K562 (cell line): Measurements from ENCODE around the gene KCTD19. TPM values are rescaled to one million over a fixed set of nuclear protein-coding genes. Genes with fewer than 3 reads are reported as not detected.
A peak's percentile ranks its signal among the peaks of the same experiment; 100 is the strongest.

Experiments used
- ATAC-seq: fragments of 200-7000 bp; cut with Tn5 transposase; 3 replicates; pipeline ENCODE4 v1.9.1; 2020; ENCODE audit warnings: moderate library complexity
- BruUV-seq: library from RNA; stranded (reverse); fragments of 400-500 nt; replicated peaks from 2 replicates; lab custom pipeline; 2021; lab: Mats Ljungman, UMichigan
- CTCF ChIA-PET: fragments of 300-600 bp; formaldehyde crosslinking; extraction: SDS; loops from one replicate; lab custom pipeline; 2021; ENCODE audit warnings: low intra/inter-chr PET ratio; lab: Yijun Ruan, JAX
- POLR2A ChIA-PET: fragments of 300-600, 350-650 bp; sonication (Branson Sonifier 250); formaldehyde crosslinking; extraction: SDS; loops from one replicate; lab custom pipeline; 2021; ENCODE audit warnings: antibody characterized with exemption, inconsistent platforms; lab: Yijun Ruan, JAX
- DNase-seq, 4 experiments: peaks; one replicate each; pipeline versions ENCODE4 v3.0.0 to v3.0.0-alpha.2; 2011 to 2018; ENCODE audit warnings: low spot score in 3 of 4, mixed read lengths in 3 of 4; ENCODE audit errors: extremely low read depth in 1 of 4
- FAIRE-seq: peaks from 2 replicates; lab custom pipeline; 2011; peaks lifted over from hg19 to GRCh38; lab: Jason Lieb, UNC
- H2AFZ ChIP-seq: 2 replicates; pipeline ENCODE4 v1.6.0; 2011; ENCODE audit warnings: low read depth, low read length, control low read depth, inconsistent platforms
- H3K27ac ChIP-seq: fragments of 200-600 bp; 3 replicates; pipeline ENCODE4 v1.8.0; 2011; ENCODE audit warnings: low read depth, mild to moderate bottlenecking, control low read depth, inconsistent platforms, low read length, moderate library complexity, mixed read lengths; ENCODE audit errors: extremely low read depth
- H3K27me3 ChIP-seq, 2 experiments: fragments of 300-600 bp in 1 of 2; 2 replicates in 1 of 2; 3 replicates in 1 of 2; pipeline versions ENCODE4 v1.6.0 to v1.8.0; 2011; ENCODE audit warnings: inconsistent platforms in 2 of 2, low read length in 2 of 2, mild to moderate bottlenecking in 1 of 2, mixed read lengths in 1 of 2, moderate library complexity in 1 of 2; ENCODE audit not compliant: control insufficient read depth in 2 of 2, insufficient read depth in 2 of 2
- H3K36me3 ChIP-seq: fragments of 300-600 bp; 3 replicates; pipeline ENCODE4 v1.8.0; 2011; ENCODE audit warnings: mild to moderate bottlenecking, low read length, inconsistent platforms; ENCODE audit not compliant: control insufficient read depth, insufficient read depth
- H3K4me1 ChIP-seq, 2 experiments: fragments of 200-600 bp in 1 of 2; replicated peaks in 1 of 2; 2 replicates in 1 of 2; 3 replicates in 1 of 2; pipeline versions ENCODE4 v1.5.1 to v1.8.0; 2011; ENCODE audit warnings: inconsistent platforms in 2 of 2, low read length in 2 of 2, mild to moderate bottlenecking in 1 of 2, mixed read lengths in 1 of 2, moderate library complexity in 1 of 2; ENCODE audit not compliant: control insufficient read depth in 2 of 2, insufficient read depth in 2 of 2
- H3K4me2 ChIP-seq: 2 replicates; pipeline ENCODE4 v1.6.1; 2011; ENCODE audit warnings: low read length, control low read depth, inconsistent platforms, mixed read lengths; ENCODE audit not compliant: insufficient read depth
- H3K4me3 ChIP-seq: fragments of 200-600 bp; sonication (generic), shearing (Covaris generic); 2 replicates; pipeline ENCODE4 v1.5.1; 2016; ENCODE audit warnings: control low read depth, inconsistent platforms
- H3K79me2 ChIP-seq: fragments of 200-600 bp; 3 replicates; pipeline ENCODE4 v1.8.0; 2011; ENCODE audit warnings: low read length, inconsistent platforms; ENCODE audit not compliant: control insufficient read depth, insufficient read depth
- H3K9ac ChIP-seq, 2 experiments: 2 replicates each; pipeline versions ENCODE4 v1.6.0 to v1.6.1; 2011; ENCODE audit warnings: low read depth in 2 of 2, low read length in 2 of 2, control low read depth in 1 of 2, inconsistent platforms in 1 of 2, mild to moderate bottlenecking in 1 of 2, mixed read lengths in 1 of 2; ENCODE audit not compliant: insufficient read depth in 1 of 2
- H3K9me1 ChIP-seq: one replicate; pipeline ENCODE4 v1.6.0; 2011; ENCODE audit warnings: inconsistent platforms, mild to moderate bottlenecking, low read length, moderate library complexity; ENCODE audit not compliant: control insufficient read depth, insufficient read depth
- H3K9me3 ChIP-seq: replicated peaks from 2 replicates; pipeline ENCODE4 v1.5.1; 2011; ENCODE audit warnings: low read depth, low read length, inconsistent platforms; ENCODE audit not compliant: control insufficient read depth, insufficient read depth
- H4K20me1 ChIP-seq: replicated peaks from 2 replicates; pipeline ENCODE4 v1.6.1; 2011; ENCODE audit warnings: low read length, inconsistent platforms, mixed read lengths; ENCODE audit not compliant: control insufficient read depth, insufficient read depth
- CREB5 ChIP-seq: fragments of 250-450 bp; sonication (Bioruptor Pico); IDR thresholded peaks from 2 replicates; pipeline ENCODE4 v1.5.0; 2020; ENCODE audit warnings: mild to moderate bottlenecking
- DEAF1 ChIP-seq: fragments of 450-650 bp; formaldehyde crosslinking; IDR thresholded peaks from 2 replicates; pipeline ENCODE4 v1.4.0; 2020; ENCODE audit warnings: mild to moderate bottlenecking, moderate library complexity
- FIP1L1 ChIP-seq: fragments of 200-400 bp; formaldehyde crosslinking; IDR thresholded peaks from 2 replicates; pipeline ENCODE4 v1.6.1; 2018; ENCODE audit warnings: mild to moderate bottlenecking, low read depth, low read length; ENCODE audit not compliant: poor library complexity, severe bottlenecking
- HDAC3 ChIP-seq: fragments of 450-650 bp; IDR thresholded peaks from 2 replicates; pipeline ENCODE4 v1.6.1; 2018; ENCODE audit warnings: borderline replicate concordance, mild to moderate bottlenecking, moderate library complexity; ENCODE audit not compliant: partially characterized antibody
- NFIX ChIP-seq: fragments of 250-450 bp; sonication (Bioruptor Pico); IDR thresholded peaks from 2 replicates; pipeline ENCODE4 v1.4.0; 2020; ENCODE audit warnings: low read depth, mild to moderate bottlenecking, moderate library complexity
- PHF21A ChIP-seq: fragments of 450-650 bp; IDR thresholded peaks from 2 replicates; pipeline ENCODE4 v1.6.1; 2017; ENCODE audit warnings: low read depth, borderline replicate concordance
- POLR2B ChIP-seq: fragments of 450-650 bp; IDR thresholded peaks from 2 replicates; pipeline ENCODE4 v1.6.1; 2018; ENCODE audit warnings: low read depth; ENCODE audit not compliant: partially characterized antibody
- RBM17 ChIP-seq: fragments of 200-400 bp; formaldehyde crosslinking; IDR thresholded peaks from 2 replicates; pipeline ENCODE4 v1.6.1; 2017; ENCODE audit warnings: low read depth, mild to moderate bottlenecking, low read length, borderline replicate concordance
- RBM34 ChIP-seq: fragments of 200-400 bp; formaldehyde crosslinking; IDR thresholded peaks from 2 replicates; pipeline ENCODE4 v1.6.1; 2018; ENCODE audit warnings: low read length, borderline replicate concordance; ENCODE audit not compliant: insufficient read depth
- SMAD4 ChIP-seq: fragments of 250-450 bp; sonication (Bioruptor Pico); conservative IDR thresholded peaks from 2 replicates; pipeline ENCODE4 v1.8.0; 2021; ENCODE audit warnings: inconsistent platforms, mild to moderate bottlenecking, moderate library complexity
- SNAPC5 ChIP-seq: fragments of 250-450 bp; sonication (Bioruptor Pico); IDR thresholded peaks from 2 replicates; pipeline ENCODE4 v1.8.0; 2021; ENCODE audit warnings: moderate library complexity, mild to moderate bottlenecking, inconsistent platforms
- YBX1 ChIP-seq: fragments of 450-650 bp; IDR thresholded peaks from 2 replicates; pipeline ENCODE4 v1.7.1; 2016; ENCODE audit warnings: mild to moderate bottlenecking
- ZNF134 ChIP-seq: fragments of 250-450 bp; sonication (Bioruptor Pico); conservative IDR thresholded peaks from 2 replicates; pipeline ENCODE4 v1.4.0; 2020
- ZNF354B ChIP-seq: fragments of 250-450 bp; sonication (Bioruptor Pico); IDR thresholded peaks from 2 replicates; pipeline ENCODE4 v1.4.0; 2020
- ZNF444 ChIP-seq: fragments of 250-450 bp; sonication (Bioruptor Pico); IDR thresholded peaks from 2 replicates; pipeline ENCODE4 v1.4.0; 2020; ENCODE audit warnings: mild to moderate bottlenecking, moderate library complexity
- WGBS: fragments of 100-300 bp; shearing (Covaris generic); methylation state at CpG from one replicate; pipeline ENCODE4 v1.1.6; 2016; ENCODE audit warnings: low coverage, mixed read lengths; ENCODE audit not compliant: insufficient coverage; ENCODE audit errors: missing lambda C conversion rate; 5-methylcytosine and 5-hydroxymethylcytosine counted together
- in situ Hi-C: fragments of 300-500 bp; cut with MboI; formaldehyde crosslinking; loops from 4 replicates; pipeline ENCODE4 v1.15.0; 2018; ENCODE audit warnings: inconsistent platforms, mixed read lengths
- intact Hi-C: fragments of 100-400 bp; cut with micrococcal nuclease; formaldehyde crosslinking; loops from 2 replicates; pipeline ENCODE4 v1.14.2; 2022
- polyA plus RNA-seq, 8 experiments: library from polyadenylated mRNA; depleted of rRNA in 4 of 8; stranded (reverse) in 5 of 8; unstranded in 3 of 8; fragments of >200 nt; fragmentation: Nextera tagmentation in 2 of 8; fragmentation: Illumina TruSeq in 1 of 8; extraction: Ambion mirVana in 2 of 8; extraction: Trizol in 1 of 8; gene quantifications; 2 replicates each; pipeline versions ENCODE4 v1.2.1 to v1.2.3, GENCODE V29; 2011 to 2014; ENCODE audit warnings: inconsistent platforms in 1 of 8, missing spikeins in 1 of 8
- total RNA-seq, 7 experiments: library from RNA; depleted of rRNA in 6 of 7; stranded (reverse); fragments of >200 nt in 6 of 7; fragmentation: Illumina TruSeq in 2 of 7; extraction: Trizol in 2 of 7; gene quantifications; 2 replicates each; pipeline versions ENCODE4 v1.2.1 to v1.2.3, GENCODE V29; 2011 to 2021; ENCODE audit warnings: low replicate concordance in 1 of 7

KCTD19 gene
- total and polyA plus RNA-seq, 9 of the 15 experiments (the other 6 are each of a cell fraction or from before 2014, with no cell fraction given): 0.03 to 0.91 (median 0.22) TPM; not detected in 2

GRCh38 chr16:67260426-67261063, 66.0 kb downstream of the KCTD19 start:
- Histone ChIP-seq H3K4me2 (no peak overlapping the region), H4K20me1 (no peaks in the 10 kb centered on the region), H3K9ac (no peak overlapping the region; a peak in 1 of 4 replicates), H3K36me3 (no peaks in the 10 kb centered on the region), H3K79me2 (no peaks in the 10 kb centered on the region), H3K4me3 (no peak overlapping the region), H2AFZ (peak overlapping the region; percentile 52; the same call in 1 of the 2 replicates), H3K9me3 (no peaks in the 10 kb centered on the region), H3K4me1 (peaks cover 3 to 15% of the 10 kb centered on the region in 2 experiments; a peak in 3 of 5 replicates), H3K27ac (peak overlapping the region; percentile 37; the same call in 1 of the 3 replicates), H3K27me3 (no peaks in the 10 kb centered on the region), H3K9me1 (no peaks in the 10 kb centered on the region)
- ATAC-seq (peak; percentile 92), FAIRE-seq (peak; percentile 98), DNase-seq (peak; percentile 29 to 79 (median 48))
- no TSS peak for BruUV-seq
- in situ Hi-C loops (no loop called here), intact Hi-C loops (loop anchor here (1.0 to 5.0 kb wide), 4 partner anchors 18 to 207 kb away; no protein-coding TSS in a partner anchor)
- WGBS: 31% methylated on average over 3 of the region's 4 CpGs
- ChIA-PET POLR2A (interaction anchor here (0.6 to 1.6 kb wide), 8 partner anchors 28 to 301 kb away, joined by 3 to 4 read pairs (median 3); no protein-coding TSS in a partner anchor), CTCF (interaction anchor here (0.6 to 2.1 kb wide), 6 partner anchors 16 to 139 kb away, joined by 4 to 18 read pairs (median 6); partner anchors contain the start of gene PLEKHG4)
- TF ChIP-seq SMAD4 (no peak), RBM34 (no peak), POLR2B (no peak), SNAPC5 (CRISPR knock-in tag) (no peak), ZNF354B (CRISPR knock-in tag) (no peak), ZNF134 (no peak), ZNF444 (no peak), FIP1L1 (no peak), DEAF1 (peak; percentile 92), NFIX (CRISPR knock-in tag) (no peak), HDAC3 (no peak), YBX1 (no peak), CREB5 (CRISPR knock-in tag) (no peak), RBM17 (no peak), PHF21A (no peak)
